ENCODE measurements around the gene GAPDHS. TPM values are rescaled to one million over a fixed set of nuclear protein-coding genes. Genes with fewer than 3 reads are reported as not detected.
A peak's percentile ranks its signal among the peaks of the same experiment; 100 is the strongest.

Gene GAPDHS
- total RNA-seq, 1 donor from 2014 or later = not detected

DNA sequence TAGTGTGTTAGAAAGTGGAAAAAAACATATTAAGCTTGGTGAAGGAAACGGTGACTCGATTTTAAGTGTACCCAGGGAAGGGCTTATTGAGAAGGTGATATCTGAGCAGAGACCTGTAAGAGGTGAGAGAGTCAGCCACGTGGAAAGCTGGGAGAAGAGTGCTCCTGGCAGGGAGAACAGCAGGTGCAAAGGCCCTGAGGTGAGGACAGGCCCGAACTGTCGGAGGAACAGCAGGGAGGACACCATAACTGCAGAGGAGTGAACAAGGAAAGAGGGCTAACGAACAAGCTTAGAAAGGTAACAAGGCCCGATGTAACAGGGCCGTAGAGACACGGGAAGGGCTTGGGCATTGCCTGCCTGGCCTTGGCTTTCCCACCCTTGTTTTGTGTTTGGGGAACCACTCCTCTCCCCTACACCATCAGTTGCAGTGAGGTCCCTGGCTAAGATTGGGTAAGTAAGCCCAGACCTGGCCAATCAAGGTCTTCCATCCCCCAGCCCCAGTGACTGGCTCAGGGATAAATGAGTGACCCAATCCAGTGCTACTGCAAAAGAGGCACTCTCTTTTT lies 22.9 kb downstream of the GAPDHS start:
- intact Hi-C loops (cut with micrococcal nuclease) = no loop called here
- Mint-ChIP-seq H3K36me3 (ENCODE audit: low read depth) (no peaks in the 10 kb centered on the region), H3K4me3 (no peak overlapping the region), H3K9me3 (no peaks in the 10 kb centered on the region), H3K27me3 (peaks cover 40% of the 10 kb centered on the region), H3K4me1 (peaks cover 24% of the 10 kb centered on the region), H3K27ac (no peak overlapping the region)
- DNase-seq = no peak
- TF ChIP-seq, protein P1, sequence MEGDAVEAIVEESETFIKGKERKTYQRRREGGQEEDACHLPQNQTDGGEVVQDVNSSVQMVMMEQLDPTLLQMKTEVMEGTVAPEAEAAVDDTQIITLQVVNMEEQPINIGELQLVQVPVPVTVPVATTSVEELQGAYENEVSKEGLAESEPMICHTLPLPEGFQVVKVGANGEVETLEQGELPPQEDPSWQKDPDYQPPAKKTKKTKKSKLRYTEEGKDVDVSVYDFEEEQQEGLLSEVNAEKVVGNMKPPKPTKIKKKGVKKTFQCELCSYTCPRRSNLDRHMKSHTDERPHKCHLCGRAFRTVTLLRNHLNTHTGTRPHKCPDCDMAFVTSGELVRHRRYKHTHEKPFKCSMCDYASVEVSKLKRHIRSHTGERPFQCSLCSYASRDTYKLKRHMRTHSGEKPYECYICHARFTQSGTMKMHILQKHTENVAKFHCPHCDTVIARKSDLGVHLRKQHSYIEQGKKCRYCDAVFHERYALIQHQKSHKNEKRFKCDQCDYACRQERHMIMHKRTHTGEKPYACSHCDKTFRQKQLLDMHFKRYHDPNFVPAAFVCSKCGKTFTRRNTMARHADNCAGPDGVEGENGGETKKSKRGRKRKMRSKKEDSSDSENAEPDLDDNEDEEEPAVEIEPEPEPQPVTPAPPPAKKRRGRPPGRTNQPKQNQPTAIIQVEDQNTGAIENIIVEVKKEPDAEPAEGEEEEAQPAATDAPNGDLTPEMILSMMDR (IDR thresholded peaks at IDR 0.05) = no peak
- ChIA-PET POLR2A (no interaction called here), CTCF (interaction anchor here (0.9 kb wide), 1 partner anchor 8 kb away, joined by 3 read pairs; no protein-coding TSS in a partner anchor)
- no peak for ATAC-seq (ENCODE audit: low read depth)

DNA sequence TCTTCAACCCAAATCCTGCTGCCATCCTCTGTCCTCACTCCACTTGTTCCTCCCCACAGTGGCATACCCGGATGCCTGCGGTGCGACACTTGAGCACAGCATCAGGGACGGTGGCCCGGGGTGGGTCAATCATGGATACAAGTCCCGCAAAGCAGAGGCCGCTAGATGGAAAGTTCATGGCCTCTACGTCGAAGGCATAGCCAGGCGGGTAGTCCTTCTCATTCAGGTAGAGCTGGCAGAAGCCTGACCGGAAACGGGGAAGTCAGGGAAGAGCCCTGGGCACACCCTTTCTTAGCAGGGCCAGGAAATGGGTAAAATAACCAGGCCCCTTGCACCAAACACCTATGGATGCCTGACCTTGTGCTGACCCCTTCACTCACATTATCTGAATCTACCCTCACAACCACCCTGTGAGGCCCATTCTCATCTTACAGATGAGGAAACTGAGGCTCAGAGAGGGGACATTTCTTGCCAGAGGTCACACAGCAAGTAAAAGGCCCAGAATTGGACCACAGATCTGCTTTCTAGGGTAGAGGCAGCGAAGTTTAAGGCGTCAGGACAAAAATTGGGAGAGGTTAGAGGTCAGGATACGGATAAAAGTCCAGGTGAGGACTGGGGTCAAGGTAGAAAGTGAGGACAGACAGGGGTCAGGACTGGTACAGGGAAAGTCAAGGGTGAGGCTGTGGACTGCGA lies 23.7 kb downstream of the GAPDHS start:
- H3K9me3 Mint-ChIP-seq = no peaks in the 10 kb centered on the region
- H3K27me3 Mint-ChIP-seq = peaks cover 46% of the 10 kb centered on the region
- ChIA-PET POLR2A (interaction anchor here (0.7 kb wide), 1 partner anchor 131 kb away, joined by 4 read pairs; no protein-coding TSS in a partner anchor), CTCF (interaction anchor here (0.9 kb wide), 1 partner anchor 9 kb away, joined by 3 read pairs; no protein-coding TSS in a partner anchor)
- H3K36me3 Mint-ChIP-seq (ENCODE audit: low read depth) = no peaks in the 10 kb centered on the region
- peaks cover 24% of the 10 kb centered on the region for H3K4me1 Mint-ChIP-seq
- intact Hi-C loops (cut with micrococcal nuclease) = no loop called here
- TF ChIP-seq, protein P1 (IDR thresholded peaks at IDR 0.05) = no peak
- peak overlapping the region; percentile 33 for H3K4me3 Mint-ChIP-seq
- ATAC-seq (ENCODE audit: low read depth) = no peak
- DNase-seq = no peak
- H3K27ac Mint-ChIP-seq = no peak overlapping the region

DNA sequence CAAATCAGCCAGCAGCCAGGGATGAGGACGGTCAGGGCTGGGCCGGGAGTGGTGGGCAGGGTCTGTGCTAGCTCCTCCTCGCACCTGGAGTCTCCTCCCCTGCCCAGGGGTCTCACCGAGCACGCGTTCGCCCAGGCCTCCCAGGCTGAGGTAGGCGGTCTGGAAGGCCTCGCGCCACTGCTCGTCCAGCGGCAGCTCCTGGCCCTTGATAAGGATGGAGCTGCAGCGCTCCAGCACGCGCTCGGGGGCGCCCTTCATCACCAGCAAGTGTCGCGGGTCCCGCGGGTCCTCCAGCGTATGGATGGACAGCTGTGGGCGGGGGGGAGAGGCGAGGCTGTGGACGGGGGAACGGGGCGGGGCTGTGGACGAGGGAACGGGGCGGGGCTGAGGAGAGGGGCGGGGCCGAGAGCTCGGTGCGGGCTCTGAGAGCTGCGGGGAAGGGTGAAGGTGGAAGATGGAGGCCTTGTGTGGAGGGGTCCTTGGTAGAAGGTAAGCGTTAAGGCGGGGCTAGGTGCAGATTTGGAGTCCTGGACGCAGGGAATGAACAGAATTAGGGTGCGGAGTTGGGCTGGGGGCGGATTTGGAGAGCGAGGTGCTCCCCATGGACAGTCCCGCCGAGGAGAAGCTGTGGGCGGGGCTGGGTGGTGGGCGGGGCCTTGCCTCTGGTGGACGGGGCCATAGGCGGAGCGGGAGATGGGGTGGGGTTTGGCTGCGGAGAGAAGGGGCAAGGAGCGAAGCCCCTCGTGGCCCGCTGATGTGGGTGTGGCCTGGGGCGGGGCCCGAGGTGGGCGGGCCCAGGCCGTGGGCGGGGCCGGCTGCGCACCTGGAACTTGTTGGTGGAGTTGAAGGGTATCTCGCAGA lies 24.5 kb downstream of the GAPDHS start:
- H3K27me3 Mint-ChIP-seq = peaks cover 52% of the 10 kb centered on the region
- ChIA-PET CTCF (interaction anchor here (0.9 kb wide), 1 partner anchor 9 kb away, joined by 3 read pairs; no protein-coding TSS in a partner anchor), POLR2A (interaction anchor here (0.6 to 0.7 kb wide), 2 partner anchors 9 to 130 kb away, joined by 4 to 6 read pairs; no protein-coding TSS in a partner anchor)
- no peak overlapping the region for H3K27ac Mint-ChIP-seq
- H3K9me3 Mint-ChIP-seq = no peaks in the 10 kb centered on the region
- peak overlapping the region; percentile 69 for H3K4me3 Mint-ChIP-seq
- TF ChIP-seq, protein P1 (IDR thresholded peaks at IDR 0.05) = no peak
- DNase-seq (peak; percentile 35), ATAC-seq (ENCODE audit: low read depth) (peak; percentile 49)
- intact Hi-C loops (cut with micrococcal nuclease) = no loop called here
- no peaks in the 10 kb centered on the region for H3K36me3 Mint-ChIP-seq (ENCODE audit: low read depth)
- peaks cover 24% of the 10 kb centered on the region for H3K4me1 Mint-ChIP-seq

DNA sequence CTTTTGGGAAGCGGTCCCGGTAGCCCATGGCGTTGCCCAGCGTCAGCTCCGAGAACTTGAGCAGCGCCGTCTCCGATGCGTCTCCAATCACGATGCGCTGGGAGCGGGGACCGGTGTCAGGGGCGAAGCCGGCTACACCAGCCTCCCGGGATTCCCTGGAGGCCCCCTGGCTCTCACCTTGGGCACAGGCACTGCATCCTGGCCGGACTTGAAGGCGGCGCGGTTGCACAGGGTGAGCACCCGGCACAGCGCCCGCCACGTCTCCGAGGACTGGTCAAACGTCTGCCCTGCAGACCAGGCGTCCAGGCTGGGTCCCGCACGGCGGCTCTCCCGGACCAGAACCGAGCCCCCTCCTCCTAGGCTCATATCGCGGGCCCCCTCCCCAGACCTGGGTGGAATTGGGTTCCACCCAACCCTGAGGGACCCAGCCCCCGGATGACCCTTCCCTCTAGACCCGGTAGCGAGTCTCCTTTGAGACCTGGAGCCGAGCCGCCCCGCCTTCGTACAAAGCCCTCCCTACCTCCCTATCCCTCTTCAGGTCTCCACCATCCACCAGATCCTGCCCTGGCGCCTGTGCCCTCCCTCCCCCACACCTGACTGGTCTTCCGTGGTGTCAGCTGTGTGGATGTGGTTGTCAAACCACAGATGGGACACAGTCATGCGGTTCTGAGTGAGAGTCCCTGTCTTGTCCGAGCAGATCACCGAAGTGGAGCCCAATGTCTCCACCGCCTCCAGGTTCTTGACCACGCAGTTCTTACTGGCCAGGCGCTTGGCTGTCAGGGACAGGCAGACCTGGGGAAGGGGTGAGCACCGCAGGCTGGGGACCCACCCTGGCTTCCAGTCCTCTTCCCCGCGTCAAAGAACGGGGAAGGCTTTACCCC lies 25.4 kb downstream of the GAPDHS start:
- CTCF ChIA-PET = interaction anchor here (0.8 to 0.9 kb wide), 2 partner anchors 10 to 11 kb away, joined by 3 read pairs; no protein-coding TSS in a partner anchor

More for the DNA sequence above, 25.4 kb downstream of the GAPDHS start:
- DNase-seq (no peak), ATAC-seq (ENCODE audit: low read depth) (peak; percentile 24)
- Mint-ChIP-seq H3K27me3 (peaks cover 56% of the 10 kb centered on the region), H3K27ac (no peak overlapping the region), H3K4me3 (peak overlapping the region; percentile 51), H3K36me3 (ENCODE audit: low read depth) (no peaks in the 10 kb centered on the region), H3K9me3 (no peaks in the 10 kb centered on the region), H3K4me1 (peaks cover 24% of the 10 kb centered on the region)
- POLR2A ChIA-PET = interaction anchor here (0.6 kb wide), 1 partner anchor 931 kb away, joined by 3 read pairs; no protein-coding TSS in a partner anchor
- intact Hi-C loops (cut with micrococcal nuclease) = no loop called here
- TF ChIP-seq, protein P1 (IDR thresholded peaks at IDR 0.05) = no peak

Data from activated B cell treated with CpG ODN at 0.5 μM for 24 hours (primary cell).